OCI-M2 (cell line): ENCODE results near the gene FAM20C.

ENCODE experiments used
- DNase-seq: peaks from one replicate; lab custom pipeline; 2025; ENCODE audit not compliant: unreplicated experiment; lab: John Stamatoyannopoulos, UW

Gene FAM20C

GRCh38 chr7:300546-301290 lies 108.3 kb downstream of the FAM20C start:
- DNase-seq, result no peak

DNA sequence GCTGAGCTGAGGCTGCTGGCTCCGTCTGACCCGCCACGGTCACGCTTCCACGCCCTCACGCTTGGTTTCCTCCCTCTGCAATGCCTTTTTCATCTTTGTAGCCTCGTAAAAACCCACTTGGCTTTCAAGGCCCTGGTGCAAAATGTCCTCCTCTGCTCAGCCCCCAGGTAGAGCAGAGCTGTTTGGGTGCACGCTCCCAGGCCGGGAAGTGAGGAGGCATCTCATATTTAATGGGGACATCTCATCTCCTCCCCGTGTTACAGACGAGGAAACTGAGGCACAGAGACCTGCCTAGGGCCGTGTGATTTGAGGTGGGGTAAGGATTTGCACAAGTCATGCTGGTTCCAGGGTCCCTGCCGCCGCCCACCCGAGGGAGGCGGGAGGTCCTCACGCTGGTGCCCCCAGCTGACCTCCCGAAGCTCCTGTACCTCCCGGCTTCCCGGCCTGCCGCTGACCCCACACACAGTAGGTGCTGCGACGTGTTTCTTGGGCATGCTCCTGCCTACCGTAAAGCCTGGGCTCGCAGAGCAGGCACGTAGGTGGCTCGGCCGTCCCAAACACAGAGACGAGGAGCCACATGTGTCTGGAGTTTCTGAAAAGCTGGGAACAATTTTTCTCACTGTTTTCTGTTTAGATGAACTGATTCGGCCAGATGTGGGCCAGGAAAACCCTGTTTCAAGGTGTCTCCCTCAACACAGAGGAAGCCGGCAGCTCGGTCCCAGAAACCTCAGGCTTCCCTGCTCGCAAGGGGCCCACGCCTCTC lies 109.1 kb downstream of the FAM20C start:
- no peak for DNase-seq

GRCh38 chr7:302054-302992 lies 110.0 kb downstream of the FAM20C start:
- no peak for DNase-seq

GRCh38 chr7:303425-303824 lies 111.1 kb downstream of the FAM20C start:
- DNase-seq, result no peak

GRCh38 chr7:303884-304573 lies 111.7 kb downstream of the FAM20C start:
- DNase-seq, result no peak

DNA sequence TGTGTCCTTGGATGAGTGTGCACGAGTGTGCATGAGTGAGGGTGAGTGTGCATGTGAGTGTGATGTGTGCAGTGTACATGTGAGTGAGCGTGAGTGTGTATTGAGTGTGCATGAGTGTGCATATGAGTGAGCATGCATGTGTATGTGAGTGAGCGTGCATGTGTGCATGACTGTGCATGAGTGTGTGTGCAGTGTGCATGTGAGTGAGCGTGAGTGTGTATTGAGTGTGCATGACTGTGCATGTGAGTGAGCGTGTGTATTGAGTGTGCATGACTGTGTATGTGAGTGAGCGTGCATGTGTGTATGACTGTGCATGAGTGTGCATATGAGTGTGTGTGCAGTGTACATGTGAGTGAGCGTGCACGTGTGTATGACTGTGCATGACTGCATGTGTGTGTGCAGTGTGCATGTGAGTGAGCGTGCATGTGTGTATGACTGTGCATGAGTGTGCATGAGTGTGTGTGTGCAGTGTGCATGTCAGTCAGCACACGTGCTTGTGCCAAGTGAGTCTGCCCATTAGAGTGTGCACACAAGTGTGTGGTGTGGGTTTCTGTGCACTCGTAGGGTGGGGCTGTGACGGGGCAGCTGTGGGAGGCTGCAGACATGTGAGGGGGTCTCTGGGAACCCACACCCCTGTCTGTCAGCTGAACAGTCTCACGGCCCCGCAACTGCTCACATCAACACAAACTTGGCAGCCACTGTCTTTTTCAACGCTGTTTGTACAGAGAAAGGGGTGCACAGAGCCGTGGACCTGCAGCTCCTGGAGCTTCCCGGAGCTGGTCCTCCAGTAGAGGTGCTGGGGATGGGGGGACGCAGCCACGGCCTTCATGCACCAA lies 112.4 kb downstream of the FAM20C start:
- DNase-seq, result no peak

GRCh38 chr7:305410-306151 lies 113.2 kb downstream of the FAM20C start:
- no peak for DNase-seq

GRCh38 chr7:307970-308369 lies 115.6 kb downstream of the FAM20C start:
- no peak for DNase-seq

DNA sequence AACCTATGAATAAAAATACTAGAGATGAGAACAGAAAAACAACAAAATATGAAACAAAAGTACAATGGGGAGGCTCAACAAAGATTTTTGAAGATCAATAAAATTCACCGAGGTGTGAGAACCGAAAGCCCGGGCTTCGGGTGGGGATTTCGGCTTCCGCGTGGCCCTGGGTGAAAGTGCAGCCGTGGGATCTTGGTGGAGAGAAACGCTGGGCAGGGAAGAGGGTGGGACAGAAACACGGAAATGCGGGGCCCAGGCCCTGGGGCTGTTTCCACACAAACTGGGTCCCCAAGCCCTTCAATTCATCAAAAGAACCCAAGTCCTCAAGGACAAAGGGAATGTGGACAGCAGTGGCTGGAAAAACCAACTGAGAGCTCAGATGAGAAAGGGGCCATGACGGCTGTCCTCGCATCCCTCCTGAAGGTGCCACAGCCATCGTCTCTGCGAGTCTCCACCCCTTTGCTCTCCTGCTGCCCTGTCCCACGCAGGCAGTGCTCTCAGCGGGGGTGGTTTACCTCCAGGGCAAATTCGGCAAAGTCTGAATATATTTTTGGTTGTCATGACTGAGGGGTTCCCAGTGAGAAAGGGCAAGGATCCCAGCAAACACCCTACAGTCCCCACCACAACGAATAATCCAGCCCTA lies 117.3 kb downstream of the FAM20C start:
- DNase-seq, result no peak
